ENCODE results near the gene LGR6.
"Not testable (repeated sequence)": the region's sequence is repeated elsewhere in the genome, so short reads cannot be mapped to it uniquely, and the experiment has no call there.

Gene LGR6

DNA sequence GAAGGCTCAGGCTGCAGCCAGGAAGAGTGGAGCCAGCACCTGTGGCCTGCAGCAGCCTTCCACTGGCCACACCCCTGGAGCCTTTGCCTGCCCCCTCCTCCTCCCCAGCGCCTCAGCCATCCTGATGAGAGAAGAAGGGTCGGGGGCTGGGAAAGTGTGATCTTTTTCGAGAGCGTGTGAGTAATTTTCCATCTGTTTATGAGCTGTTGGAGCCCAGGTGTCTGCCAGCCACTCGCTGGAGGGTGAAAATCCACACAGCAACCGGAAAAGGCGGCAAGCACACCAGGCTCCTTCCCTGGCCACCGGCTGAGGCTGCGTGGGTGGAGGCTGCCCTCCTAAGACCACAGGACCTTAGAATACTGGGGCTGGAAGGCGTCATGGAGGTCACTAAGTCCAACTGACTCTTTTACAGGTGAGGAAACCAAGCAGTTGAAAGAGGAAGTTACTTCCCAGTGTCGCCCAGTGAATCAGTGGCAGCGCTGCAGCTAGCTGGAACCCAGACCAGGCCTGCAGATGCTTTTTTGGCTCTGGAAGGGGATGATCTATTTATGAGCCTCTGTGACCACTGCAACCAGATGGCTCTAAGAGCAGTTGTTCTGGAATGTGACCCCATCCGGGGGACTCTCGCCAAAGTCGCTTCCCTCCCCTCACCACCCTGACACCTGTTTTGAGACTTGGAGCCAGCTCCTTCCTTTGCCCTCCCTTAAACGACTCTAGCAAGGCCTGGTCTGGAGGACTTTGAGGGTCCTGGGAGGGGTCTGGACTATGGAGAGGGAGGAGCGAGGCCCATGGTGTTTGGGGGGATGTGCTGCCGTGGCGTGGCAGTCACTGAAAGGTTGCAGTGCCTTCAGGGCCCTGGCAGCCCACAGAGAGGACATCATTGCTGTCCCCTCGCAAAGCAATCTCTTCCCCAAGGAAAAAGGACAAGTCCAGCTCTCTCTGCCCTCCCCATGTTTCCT lies 54.5 kb downstream of the LGR6 start:
- no peak overlapping the region for H3K27ac Mint-ChIP-seq
- H3K9me3 Mint-ChIP-seq: no peaks in the 10 kb centered on the region
- no peak overlapping the region for H3K4me3 Mint-ChIP-seq
- H3K4me1 Mint-ChIP-seq (ENCODE audit: low read depth): no peaks in the 10 kb centered on the region
- peaks cover 15% of the 10 kb centered on the region for H3K27me3 Mint-ChIP-seq (ENCODE audit: low read depth)
- no peaks in the 10 kb centered on the region for H3K36me3 Mint-ChIP-seq (ENCODE audit: low read depth)
- no peak for DNase-seq (ENCODE audit: low spot score)

GRCh38 chr1:202248861-202249260 lies 55.3 kb downstream of the LGR6 start:
- Mint-ChIP-seq H3K4me3 (no peak overlapping the region), H3K4me1 (ENCODE audit: low read depth) (no peaks in the 10 kb centered on the region), H3K27ac (no peak overlapping the region), H3K36me3 (ENCODE audit: low read depth) (no peaks in the 10 kb centered on the region), H3K9me3 (no peaks in the 10 kb centered on the region), H3K27me3 (ENCODE audit: low read depth) (peaks cover 12% of the 10 kb centered on the region)
- no peak for DNase-seq (ENCODE audit: low spot score)

DNA sequence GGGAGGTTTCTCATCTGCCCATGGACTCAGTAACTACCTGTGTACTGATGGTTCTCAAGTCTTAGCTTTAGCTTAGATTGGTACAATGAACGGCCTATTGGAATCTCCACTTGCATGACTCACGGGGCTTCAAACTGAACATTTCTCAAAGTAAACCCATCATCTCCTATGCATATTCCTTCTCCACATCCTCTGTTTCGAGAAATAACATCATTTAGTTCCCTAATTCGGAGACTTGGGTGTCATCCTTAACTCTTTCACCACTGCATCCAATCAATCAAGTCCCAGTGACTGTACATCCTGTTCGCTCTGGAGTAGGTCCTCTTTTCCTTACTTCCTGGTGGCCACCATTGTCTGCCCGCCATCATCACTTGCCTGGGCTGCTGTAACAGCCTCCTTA lies 55.8 kb downstream of the LGR6 start:
- DNase-seq (ENCODE audit: low spot score): no peak
- no peaks in the 10 kb centered on the region for H3K36me3 Mint-ChIP-seq (ENCODE audit: low read depth)
- H3K4me1 Mint-ChIP-seq (ENCODE audit: low read depth): no peaks in the 10 kb centered on the region
- peaks cover 12% of the 10 kb centered on the region for H3K27me3 Mint-ChIP-seq (ENCODE audit: low read depth)
- H3K4me3 Mint-ChIP-seq: no peak overlapping the region
- H3K9me3 Mint-ChIP-seq: no peaks in the 10 kb centered on the region
- no peak overlapping the region for H3K27ac Mint-ChIP-seq

DNA sequence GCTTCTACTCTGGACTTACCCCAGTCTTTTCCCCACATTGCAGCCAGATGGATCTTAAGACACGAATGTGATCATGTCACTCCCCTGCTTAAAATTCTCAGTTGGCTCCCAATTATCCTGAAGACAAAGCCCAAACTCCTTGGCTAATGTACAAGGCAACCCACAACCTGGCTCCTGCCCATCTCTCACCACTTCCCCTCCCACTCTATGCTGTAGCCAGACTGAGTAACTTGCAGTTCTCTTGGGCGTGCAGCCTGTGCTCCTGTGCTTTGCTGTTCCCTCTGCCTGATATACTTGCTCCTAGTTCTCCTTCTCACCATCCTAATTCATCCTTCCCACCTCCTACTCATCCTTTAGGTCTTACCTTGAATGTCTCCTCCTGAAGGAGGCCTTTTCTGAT lies 56.2 kb downstream of the LGR6 start:
- no peaks in the 10 kb centered on the region for H3K36me3 Mint-ChIP-seq (ENCODE audit: low read depth)
- DNase-seq (ENCODE audit: low spot score): no peak
- H3K27me3 Mint-ChIP-seq (ENCODE audit: low read depth): peaks cover 12% of the 10 kb centered on the region
- H3K4me1 Mint-ChIP-seq (ENCODE audit: low read depth): no peaks in the 10 kb centered on the region
- no peaks in the 10 kb centered on the region for H3K9me3 Mint-ChIP-seq
- no peak overlapping the region for H3K4me3 Mint-ChIP-seq
- H3K27ac Mint-ChIP-seq: no peak overlapping the region

- Mint-ChIP-seq H3K4me1 (ENCODE audit: low read depth) (no peaks in the 10 kb centered on the region), H3K36me3 (ENCODE audit: low read depth) (no peaks in the 10 kb centered on the region), H3K9me3 (no peaks in the 10 kb centered on the region), H3K4me3 (no peak overlapping the region), H3K27ac (no peak overlapping the region), H3K27me3 (ENCODE audit: low read depth) (peaks cover 12% of the 10 kb centered on the region)
- no peak for DNase-seq (ENCODE audit: low spot score)
Measured at GRCh38 chr1:202250982-202251381, 57.4 kb downstream of the LGR6 start.

GRCh38 chr1:202251424-202252256 lies 58.0 kb downstream of the LGR6 start:
- Mint-ChIP-seq H3K27me3 (ENCODE audit: low read depth) (peaks cover 12% of the 10 kb centered on the region), H3K9me3 (no peaks in the 10 kb centered on the region), H3K36me3 (ENCODE audit: low read depth) (no peaks in the 10 kb centered on the region), H3K4me3 (no peak overlapping the region), H3K4me1 (ENCODE audit: low read depth) (peaks cover under 1% of the 10 kb centered on the region), H3K27ac (no peak overlapping the region)
- no peak for DNase-seq (ENCODE audit: low spot score)

DNA sequence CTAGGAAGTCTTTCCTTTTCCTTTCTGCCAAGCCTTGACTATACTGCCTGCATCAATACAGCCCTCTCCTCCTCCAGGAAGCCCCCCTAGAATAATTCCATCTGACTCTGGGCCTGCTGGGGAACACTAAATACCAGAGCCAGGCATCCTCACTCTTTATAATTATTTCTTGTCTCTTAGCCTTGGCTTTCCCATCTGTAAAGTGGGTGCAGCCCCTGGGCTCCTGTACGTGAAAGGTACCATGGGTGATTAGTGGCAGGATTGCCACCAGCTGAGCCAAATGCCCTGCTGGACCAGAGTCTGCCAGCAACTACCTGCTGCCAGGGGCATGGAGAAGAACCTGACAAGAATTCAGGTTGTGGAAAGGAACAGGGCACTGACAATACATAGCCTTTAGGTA lies 58.7 kb downstream of the LGR6 start:
- no peak for DNase-seq (ENCODE audit: low spot score)
- no peak overlapping the region for H3K27ac Mint-ChIP-seq
- H3K4me3 Mint-ChIP-seq: no peak overlapping the region
- no peaks in the 10 kb centered on the region for H3K9me3 Mint-ChIP-seq
- H3K36me3 Mint-ChIP-seq (ENCODE audit: low read depth): no peaks in the 10 kb centered on the region
- peaks cover 12% of the 10 kb centered on the region for H3K27me3 Mint-ChIP-seq (ENCODE audit: low read depth)
- peaks cover 6% of the 10 kb centered on the region for H3K4me1 Mint-ChIP-seq (ENCODE audit: low read depth)

GRCh38 chr1:202254454-202255252 lies 61.1 kb downstream of the LGR6 start:
- no peak overlapping the region for H3K27ac Mint-ChIP-seq
- DNase-seq (ENCODE audit: low spot score): no peak
- H3K4me3 Mint-ChIP-seq: no peak overlapping the region
- no peaks in the 10 kb centered on the region for H3K9me3 Mint-ChIP-seq
- H3K4me1 Mint-ChIP-seq (ENCODE audit: low read depth): peaks cover 7% of the 10 kb centered on the region
- H3K27me3 Mint-ChIP-seq (ENCODE audit: low read depth): peaks cover 20% of the 10 kb centered on the region
- no peaks in the 10 kb centered on the region for H3K36me3 Mint-ChIP-seq (ENCODE audit: low read depth)

- DNase-seq (ENCODE audit: low spot score): no peak
- Mint-ChIP-seq H3K36me3 (ENCODE audit: low read depth) (no peaks in the 10 kb centered on the region), H3K27ac (no peak overlapping the region), H3K4me3 (no peak overlapping the region), H3K27me3 (ENCODE audit: low read depth) (peaks cover 21% of the 10 kb centered on the region), H3K9me3 (no peaks in the 10 kb centered on the region), H3K4me1 (ENCODE audit: low read depth) (peaks cover 7% of the 10 kb centered on the region)
Measured at GRCh38 chr1:202255343-202255742, 61.7 kb downstream of the LGR6 start.

- DNase-seq (ENCODE audit: low spot score): no peak
- peaks cover 39% of the 10 kb centered on the region for H3K27me3 Mint-ChIP-seq (ENCODE audit: low read depth)
- no peak overlapping the region for H3K27ac Mint-ChIP-seq
- peaks cover 7% of the 10 kb centered on the region for H3K4me1 Mint-ChIP-seq (ENCODE audit: low read depth)
- no peaks in the 10 kb centered on the region for H3K9me3 Mint-ChIP-seq
- no peaks in the 10 kb centered on the region for H3K36me3 Mint-ChIP-seq (ENCODE audit: low read depth)
- no peak overlapping the region for H3K4me3 Mint-ChIP-seq
Measured at GRCh38 chr1:202259705-202260104, 66.1 kb downstream of the LGR6 start.

DNA sequence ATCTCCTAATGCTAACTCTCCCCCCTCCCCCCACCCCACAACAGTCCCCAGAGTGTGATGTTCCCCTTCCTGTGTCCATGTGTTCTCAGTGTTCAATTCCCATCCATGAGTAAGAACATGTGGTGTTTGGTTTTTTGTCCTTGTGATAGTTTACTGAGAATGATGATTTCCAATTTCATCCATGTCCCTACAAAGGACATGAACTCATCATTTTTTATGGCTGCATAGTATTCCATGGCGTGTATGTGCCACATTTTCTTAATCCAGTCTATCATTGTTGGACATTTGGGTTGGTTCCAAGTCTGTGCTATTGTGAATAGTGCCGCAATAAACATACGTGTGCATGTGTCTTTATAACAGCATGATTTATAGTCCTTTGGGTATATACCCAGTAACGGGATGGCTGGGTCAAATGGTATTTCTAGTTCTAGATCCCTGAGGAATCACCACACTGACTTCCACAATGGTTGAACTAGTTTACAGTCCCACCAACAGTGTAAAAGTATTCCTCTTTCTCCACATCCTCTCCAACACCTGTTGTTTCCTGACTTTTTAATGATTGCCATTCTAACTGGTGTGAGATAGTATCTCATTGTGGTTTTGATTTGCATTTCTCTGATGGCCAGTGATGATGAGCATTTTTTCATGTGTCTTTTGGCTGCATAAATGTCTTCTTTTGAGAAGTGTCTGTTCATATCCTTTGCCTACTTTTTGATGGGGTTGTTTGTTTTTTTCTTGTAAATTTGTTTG lies 67.8 kb downstream of the LGR6 start:
- H3K4me3 Mint-ChIP-seq; H3K27ac Mint-ChIP-seq; H3K4me1 Mint-ChIP-seq (ENCODE audit: low read depth); H3K9me3 Mint-ChIP-seq; DNase-seq (ENCODE audit: low spot score); H3K36me3 Mint-ChIP-seq (ENCODE audit: low read depth): not testable (repeated sequence)
- H3K27me3 Mint-ChIP-seq (ENCODE audit: low read depth): peaks cover 44% of the 10 kb centered on the region

- H3K27me3 Mint-ChIP-seq (ENCODE audit: low read depth): peaks cover 42% of the 10 kb centered on the region
- no peak overlapping the region for H3K4me3 Mint-ChIP-seq
Measured at GRCh38 chr1:202263628-202264027, 70.0 kb downstream of the LGR6 start.

GRCh38 chr1:202264300-202264699 lies 70.7 kb downstream of the LGR6 start:
- Mint-ChIP-seq H3K4me3 (no peak overlapping the region), H3K27me3 (ENCODE audit: low read depth) (peaks cover 39% of the 10 kb centered on the region), H3K36me3 (ENCODE audit: low read depth) (no peaks in the 10 kb centered on the region), H3K9me3 (no peaks in the 10 kb centered on the region), H3K27ac (no peak overlapping the region), H3K4me1 (ENCODE audit: low read depth) (no peaks in the 10 kb centered on the region)
- DNase-seq (ENCODE audit: low spot score): no peak

More at GRCh38 chr1:202263628-202264027, 70.0 kb downstream of the LGR6 start:
- no peaks in the 10 kb centered on the region for H3K4me1 Mint-ChIP-seq (ENCODE audit: low read depth)
- H3K9me3 Mint-ChIP-seq: no peaks in the 10 kb centered on the region
- no peaks in the 10 kb centered on the region for H3K36me3 Mint-ChIP-seq (ENCODE audit: low read depth)
- no peak overlapping the region for H3K27ac Mint-ChIP-seq
- no peak for DNase-seq (ENCODE audit: low spot score)
